ENCODE measurements around the gene ERMARD. TPM values are rescaled to one million over a fixed set of nuclear protein-coding genes. Genes with fewer than 3 reads are reported as not detected.

Gene ERMARD
- total RNA-seq, 1 experiment from 2014 or later, result 19.6 TPM

GRCh38 chr6:169811521-169812256, 60.3 kb downstream of the ERMARD start:
- Histone ChIP-seq H3K9me3 (ENCODE audit: low read depth, low read length, poor library complexity, severe bottlenecking) (peaks cover 8% of the 10 kb centered on the region), H3K27ac (ENCODE audit: low read depth, low read length, poor library complexity, severe bottlenecking) (no peak overlapping the region), H3K4me1 (ENCODE audit: insufficient read depth, low read length, poor library complexity, severe bottlenecking) (no peaks in the 10 kb centered on the region), H3K4me3 (ENCODE audit: low read depth, low read length, poor library complexity, severe bottlenecking) (no peak overlapping the region), H3K36me3 (ENCODE audit: insufficient read depth, low read length, poor library complexity, severe bottlenecking) (no peaks in the 10 kb centered on the region), H3K27me3 (replicated peaks; ENCODE audit: insufficient read depth, low read depth, low read length, poor library complexity) (no peaks in the 10 kb centered on the region)
- intact Hi-C loops (cut with micrococcal nuclease; ENCODE audit: unreplicated experiment), result no loop called here
- DNase-seq (ENCODE audit: low spot score), result no peak
- ChIA-PET POLR2A (ENCODE audit: low non-redundant PET) (no interaction called here), CTCF (no interaction called here)
- no TSS peak for BruUV-seq (replicated peaks)
- TF ChIP-seq EZH2 (IDR thresholded peaks at IDR 0.05; ENCODE audit: borderline replicate concordance, low read depth, low read length, poor library complexity, severe bottlenecking), result no peak
- TF ChIP-seq CTCF (conservative IDR thresholded peaks at IDR 0.05; ENCODE audit: low read depth, low read length), result no peak

- POLR2A ChIA-PET (ENCODE audit: low non-redundant PET), result no interaction called here
- H3K4me3 ChIP-seq (ENCODE audit: low read depth, low read length, poor library complexity, severe bottlenecking), result no peak overlapping the region
- no peaks in the 10 kb centered on the region for H3K4me1 ChIP-seq (ENCODE audit: insufficient read depth, low read length, poor library complexity, severe bottlenecking)
- intact Hi-C loops (cut with micrococcal nuclease; ENCODE audit: unreplicated experiment), result no loop called here
- CTCF ChIA-PET, result no interaction called here
- H3K9me3 ChIP-seq (ENCODE audit: low read depth, low read length, poor library complexity, severe bottlenecking), result peaks cover 8% of the 10 kb centered on the region
- H3K27ac ChIP-seq (ENCODE audit: low read depth, low read length, poor library complexity, severe bottlenecking), result no peak overlapping the region
- H3K36me3 ChIP-seq (ENCODE audit: insufficient read depth, low read length, poor library complexity, severe bottlenecking), result no peaks in the 10 kb centered on the region
- no peaks in the 10 kb centered on the region for H3K27me3 ChIP-seq (replicated peaks; ENCODE audit: insufficient read depth, low read depth, low read length, poor library complexity)
- TF ChIP-seq EZH2 (IDR thresholded peaks at IDR 0.05; ENCODE audit: borderline replicate concordance, low read depth, low read length, poor library complexity, severe bottlenecking) (no peak), CTCF (conservative IDR thresholded peaks at IDR 0.05; ENCODE audit: low read depth, low read length) (no peak)
- no peak for DNase-seq (ENCODE audit: low spot score)
- no TSS peak for BruUV-seq (replicated peaks)
Measured at GRCh38 chr6:169812257-169812644, 60.8 kb downstream of the ERMARD start.

GRCh38 chr6:169813969-169814368, 62.5 kb downstream of the ERMARD start:
- Histone ChIP-seq H3K27ac (ENCODE audit: low read depth, low read length, poor library complexity, severe bottlenecking) (no peak overlapping the region), H3K4me1 (ENCODE audit: insufficient read depth, low read length, poor library complexity, severe bottlenecking) (no peaks in the 10 kb centered on the region), H3K9me3 (ENCODE audit: low read depth, low read length, poor library complexity, severe bottlenecking) (peaks cover 8% of the 10 kb centered on the region), H3K27me3 (replicated peaks; ENCODE audit: insufficient read depth, low read depth, low read length, poor library complexity) (no peaks in the 10 kb centered on the region), H3K36me3 (ENCODE audit: insufficient read depth, low read length, poor library complexity, severe bottlenecking) (no peaks in the 10 kb centered on the region), H3K4me3 (ENCODE audit: low read depth, low read length, poor library complexity, severe bottlenecking) (no peak overlapping the region)
- intact Hi-C loops (cut with micrococcal nuclease; ENCODE audit: unreplicated experiment), result no loop called here
- ChIA-PET CTCF (no interaction called here), POLR2A (ENCODE audit: low non-redundant PET) (no interaction called here)
- no peak for TF ChIP-seq CTCF (conservative IDR thresholded peaks at IDR 0.05; ENCODE audit: low read depth, low read length)
- no peak for TF ChIP-seq EZH2 (IDR thresholded peaks at IDR 0.05; ENCODE audit: borderline replicate concordance, low read depth, low read length, poor library complexity, severe bottlenecking)
- no TSS peak for BruUV-seq (replicated peaks)
- no peak for DNase-seq (ENCODE audit: low spot score)
